AG09319 (cell line): ENCODE data around the gene RPLP1.

Experiments used
- DNase-seq: peaks from one replicate; pipeline ENCODE4 v3.0.0-alpha.2; 2010; ENCODE audit warnings: low read depth; ENCODE audit errors: extremely low read depth
- TF ChIP-seq, protein P1 (sequence below): IDR thresholded peaks from 2 replicates; pipeline ENCODE4 v1.5.1; 2011; ENCODE audit warnings: low read depth, mild to moderate bottlenecking, inconsistent platforms, low read length, moderate library complexity

Gene RPLP1

DNA sequence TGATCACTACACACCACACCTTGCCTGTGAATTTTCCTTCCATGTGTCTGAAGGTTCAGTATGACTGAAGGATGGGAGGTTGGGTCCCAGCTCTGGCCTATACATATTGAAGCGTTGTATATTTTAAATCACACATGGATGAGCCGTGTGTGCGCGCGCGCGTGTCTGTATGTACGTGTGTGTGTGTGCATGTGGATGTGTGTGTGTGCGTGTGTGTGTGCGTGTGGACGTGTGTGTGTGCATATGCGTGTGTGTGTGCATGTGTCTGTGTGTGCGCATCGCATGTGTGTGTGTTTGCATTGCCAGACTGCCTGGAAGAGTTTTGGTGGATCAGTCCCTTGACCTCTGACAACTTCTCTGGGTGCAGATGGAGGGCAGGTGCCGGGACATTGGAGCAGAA is 45.7 kb downstream of the RPLP1 start:
- TF ChIP-seq, protein P1, sequence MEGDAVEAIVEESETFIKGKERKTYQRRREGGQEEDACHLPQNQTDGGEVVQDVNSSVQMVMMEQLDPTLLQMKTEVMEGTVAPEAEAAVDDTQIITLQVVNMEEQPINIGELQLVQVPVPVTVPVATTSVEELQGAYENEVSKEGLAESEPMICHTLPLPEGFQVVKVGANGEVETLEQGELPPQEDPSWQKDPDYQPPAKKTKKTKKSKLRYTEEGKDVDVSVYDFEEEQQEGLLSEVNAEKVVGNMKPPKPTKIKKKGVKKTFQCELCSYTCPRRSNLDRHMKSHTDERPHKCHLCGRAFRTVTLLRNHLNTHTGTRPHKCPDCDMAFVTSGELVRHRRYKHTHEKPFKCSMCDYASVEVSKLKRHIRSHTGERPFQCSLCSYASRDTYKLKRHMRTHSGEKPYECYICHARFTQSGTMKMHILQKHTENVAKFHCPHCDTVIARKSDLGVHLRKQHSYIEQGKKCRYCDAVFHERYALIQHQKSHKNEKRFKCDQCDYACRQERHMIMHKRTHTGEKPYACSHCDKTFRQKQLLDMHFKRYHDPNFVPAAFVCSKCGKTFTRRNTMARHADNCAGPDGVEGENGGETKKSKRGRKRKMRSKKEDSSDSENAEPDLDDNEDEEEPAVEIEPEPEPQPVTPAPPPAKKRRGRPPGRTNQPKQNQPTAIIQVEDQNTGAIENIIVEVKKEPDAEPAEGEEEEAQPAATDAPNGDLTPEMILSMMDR, result no peak
- DNase-seq, result no peak

DNA sequence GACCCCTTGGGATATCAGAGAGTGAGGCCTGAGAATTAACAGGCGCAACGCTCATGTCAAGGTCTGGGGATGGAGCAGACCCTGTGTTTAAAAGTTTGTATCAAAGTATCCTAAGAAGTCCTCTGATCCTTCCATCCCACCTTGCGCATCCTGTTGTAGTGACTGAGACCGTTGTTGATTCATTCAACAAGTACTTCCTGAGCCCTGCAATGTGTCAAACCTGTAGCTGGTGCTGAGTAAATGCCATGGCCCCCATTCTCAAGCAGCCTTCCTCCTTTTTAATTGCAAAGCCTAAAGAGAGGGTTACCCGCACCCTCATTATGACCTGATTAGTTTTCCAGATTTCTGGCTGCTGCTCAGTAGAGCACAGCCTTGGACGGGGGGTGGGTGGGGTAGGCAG is 46.4 kb downstream of the RPLP1 start:
- TF ChIP-seq, protein P1, result no peak
- DNase-seq, result no peak

DNA sequence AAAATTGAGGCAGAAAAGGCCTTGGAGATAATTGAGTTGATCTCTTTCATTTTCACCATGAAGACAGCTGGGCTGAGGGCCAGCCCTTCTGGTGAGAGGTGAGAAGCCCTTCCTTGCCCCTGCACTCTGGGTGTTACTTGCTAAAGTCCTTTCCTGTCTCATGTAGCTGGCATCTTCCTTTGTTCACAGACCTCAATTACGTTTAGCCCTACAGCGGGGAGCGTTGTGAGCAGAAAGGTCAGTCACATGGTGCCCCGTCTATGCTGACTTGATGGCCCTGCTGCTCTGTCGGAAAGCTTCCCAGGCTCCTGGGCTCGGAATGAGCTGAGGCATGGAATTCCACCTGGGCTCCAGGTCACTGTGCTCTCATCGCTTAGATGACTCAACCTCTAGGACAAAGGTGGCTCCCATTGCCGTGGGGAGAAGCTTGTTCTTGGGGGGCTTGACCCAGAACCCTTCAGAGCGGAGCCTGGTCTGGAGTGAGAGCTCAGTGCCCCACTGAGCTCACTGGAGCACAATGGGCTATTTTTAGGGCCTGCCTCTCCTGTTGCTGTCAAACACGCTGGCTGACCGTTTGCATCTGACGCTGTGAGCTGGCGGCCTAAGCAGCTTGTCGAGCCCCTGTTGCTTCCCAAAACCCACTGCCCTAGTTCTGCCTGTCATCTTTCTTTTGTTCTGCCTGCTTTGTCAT is 47.0 kb downstream of the RPLP1 start:
- no peak for DNase-seq
- TF ChIP-seq, protein P1, result no peak

DNA sequence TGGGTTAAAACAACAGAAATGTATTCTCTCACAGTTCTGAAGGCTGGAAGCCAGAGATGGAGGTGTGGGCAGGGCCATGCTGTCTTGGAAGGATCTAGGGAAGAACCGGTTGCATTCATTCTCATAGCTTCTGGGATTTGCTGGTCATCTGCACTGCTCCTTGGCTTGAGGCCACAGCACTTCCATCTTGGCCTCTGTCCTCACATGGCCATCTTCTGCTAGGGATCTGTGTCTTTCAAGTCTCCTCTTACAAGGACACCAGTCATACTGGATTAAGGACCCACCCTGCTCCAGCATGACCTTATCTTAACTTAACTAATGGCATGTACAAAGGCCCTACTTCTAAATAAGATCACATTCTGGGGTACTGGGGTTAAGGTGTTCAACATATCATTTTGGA is 47.7 kb downstream of the RPLP1 start:
- no peak for DNase-seq
- TF ChIP-seq, protein P1, result no peak

DNA sequence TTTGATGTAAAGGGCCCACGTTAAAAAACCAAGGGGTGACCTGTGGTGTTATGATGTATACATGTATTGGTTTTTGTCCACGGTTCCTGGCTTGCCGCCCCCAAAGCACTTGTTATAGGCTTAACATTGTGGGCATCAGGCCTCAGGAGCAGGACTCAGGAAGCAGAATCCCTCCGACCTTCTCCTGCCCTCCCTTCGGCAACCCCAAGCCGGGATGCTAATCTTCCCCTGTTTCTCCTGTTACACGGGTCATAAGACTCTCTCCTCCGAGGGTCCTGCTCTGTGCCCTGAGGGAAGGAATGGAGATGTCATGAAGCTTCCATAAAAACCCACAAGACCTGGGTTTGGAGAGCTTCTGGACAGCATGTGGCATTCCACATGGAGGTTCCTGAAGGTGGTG is 48.8 kb downstream of the RPLP1 start:
- TF ChIP-seq, protein P1, result no peak
- no peak for DNase-seq

DNA sequence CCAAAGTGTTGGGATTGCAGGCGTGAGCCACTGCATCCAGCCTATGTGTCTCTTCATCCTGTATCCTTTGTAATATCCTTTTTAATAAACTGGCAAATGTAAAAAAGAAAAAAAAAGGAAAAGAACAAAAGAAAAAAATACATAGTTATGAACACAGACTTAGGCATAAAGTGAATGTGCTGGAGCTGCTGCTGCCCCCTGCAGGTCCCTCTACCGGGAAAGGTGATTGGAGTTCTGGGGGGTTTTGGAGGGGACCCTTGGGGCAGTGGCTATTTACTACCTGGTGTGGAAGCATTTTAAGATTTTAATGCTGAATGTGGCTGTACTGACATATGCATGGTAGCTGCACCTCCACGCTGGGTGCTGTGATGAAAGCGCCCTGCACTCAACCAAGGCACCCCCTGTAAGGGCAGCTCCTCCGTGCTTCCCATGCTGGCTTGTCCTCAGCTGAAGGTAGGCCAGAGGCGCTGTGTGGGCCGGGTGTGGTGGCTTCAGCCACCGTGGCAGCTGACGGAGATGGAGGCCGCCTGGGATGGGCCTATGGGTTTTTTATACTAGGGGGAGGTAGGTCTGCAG is 49.9 kb downstream of the RPLP1 start:
- TF ChIP-seq, protein P1, result peak; percentile 17
- no peak for DNase-seq

DNA sequence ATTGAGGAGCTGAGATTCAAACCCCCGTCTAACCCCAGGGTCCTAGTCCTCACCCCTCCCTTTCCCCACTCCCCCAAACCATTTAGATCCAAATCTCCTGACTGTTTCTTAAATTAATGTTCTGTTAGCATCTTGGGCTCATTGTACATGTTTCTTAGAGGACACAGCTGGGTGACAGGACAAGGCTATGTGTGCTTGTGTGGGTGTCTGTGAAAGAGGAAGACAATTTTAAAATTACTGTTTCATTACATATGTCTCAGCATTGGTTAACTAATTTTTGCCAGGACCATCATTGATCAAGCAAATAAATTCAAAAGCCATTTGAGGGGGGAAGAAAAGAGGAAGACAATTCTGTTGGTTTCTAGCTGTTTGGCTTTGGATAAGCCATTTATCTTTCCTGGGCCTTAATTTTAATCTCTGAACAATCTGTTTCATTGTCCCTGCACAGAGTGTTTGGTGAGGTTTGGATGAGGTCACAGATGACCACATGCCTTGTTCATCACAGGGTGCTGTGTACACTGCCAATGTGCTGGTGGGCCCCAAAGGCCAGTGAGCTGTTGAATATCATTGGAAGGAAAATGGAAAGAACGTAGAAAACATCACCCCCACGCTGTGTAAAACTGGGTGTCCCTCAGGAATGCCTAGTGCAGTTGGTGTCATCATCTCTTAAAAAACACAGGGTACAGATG is 51.9 kb downstream of the RPLP1 start:
- TF ChIP-seq, protein P1, result no peak
- no peak for DNase-seq
